Fibroblast of skin of right quadriceps (primary cell): ENCODE measurements around the gene PXT1.
A peak's percentile ranks its signal among the peaks of the same experiment; 100 is the strongest.
"Not testable (repeated sequence)": the region's sequence is repeated elsewhere in the genome, so short reads cannot be mapped to it uniquely, and the experiment has no call there.

Experiments used
- DNase-seq: peaks from one replicate; pipeline ENCODE4 v3.0.0-alpha.2; 2013

PXT1 gene

DNA sequence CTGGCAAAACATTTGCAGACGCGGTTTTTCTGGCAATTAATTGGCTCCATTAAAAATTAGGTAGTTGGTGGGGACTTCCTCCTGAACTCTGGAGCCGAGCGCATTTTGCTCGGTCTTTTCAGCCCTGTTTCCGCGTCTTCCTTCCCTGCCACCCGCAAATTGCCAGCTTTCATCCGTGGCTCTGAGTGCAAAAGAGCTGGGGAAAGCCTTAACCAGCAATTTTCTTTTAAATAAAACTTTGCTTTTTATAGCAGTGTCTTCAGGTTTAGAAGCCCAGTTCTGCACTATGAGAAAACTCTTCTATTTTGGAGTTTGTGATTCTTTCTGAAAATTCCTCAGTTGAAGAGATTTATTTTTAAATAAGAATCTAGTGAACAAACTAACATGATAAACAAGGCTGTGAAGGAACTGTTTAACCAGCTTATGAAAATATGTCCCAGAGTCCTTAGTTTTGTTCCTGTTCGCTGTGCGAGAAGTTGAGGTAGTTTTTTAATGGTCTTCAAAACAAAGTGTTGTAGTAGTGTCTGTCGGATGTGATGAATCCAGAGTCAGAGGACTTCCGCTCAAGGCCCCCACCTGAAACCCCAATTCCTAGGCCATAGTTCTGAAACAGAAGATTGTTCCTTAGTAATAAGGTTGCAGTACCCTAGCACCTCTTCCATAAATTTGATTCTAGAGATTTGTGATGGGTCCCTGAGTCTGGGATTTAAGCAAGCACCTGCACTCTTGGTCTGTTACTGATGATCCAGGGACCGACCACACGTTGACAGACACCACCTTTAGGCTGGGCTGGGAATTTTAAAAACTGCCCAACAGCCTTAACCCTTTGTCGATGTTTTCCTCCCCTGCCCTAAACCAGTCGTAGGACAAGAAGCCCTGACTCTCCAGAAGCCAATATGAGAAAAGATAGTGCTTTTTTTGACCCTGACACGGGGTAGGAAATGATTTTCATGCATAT, 1.1 kb upstream of the PXT1 start:
- no peak for DNase-seq

GRCh38 chr6:36442103-36442670, 467 bp downstream of the PXT1 start:
- no peak for DNase-seq

DNA sequence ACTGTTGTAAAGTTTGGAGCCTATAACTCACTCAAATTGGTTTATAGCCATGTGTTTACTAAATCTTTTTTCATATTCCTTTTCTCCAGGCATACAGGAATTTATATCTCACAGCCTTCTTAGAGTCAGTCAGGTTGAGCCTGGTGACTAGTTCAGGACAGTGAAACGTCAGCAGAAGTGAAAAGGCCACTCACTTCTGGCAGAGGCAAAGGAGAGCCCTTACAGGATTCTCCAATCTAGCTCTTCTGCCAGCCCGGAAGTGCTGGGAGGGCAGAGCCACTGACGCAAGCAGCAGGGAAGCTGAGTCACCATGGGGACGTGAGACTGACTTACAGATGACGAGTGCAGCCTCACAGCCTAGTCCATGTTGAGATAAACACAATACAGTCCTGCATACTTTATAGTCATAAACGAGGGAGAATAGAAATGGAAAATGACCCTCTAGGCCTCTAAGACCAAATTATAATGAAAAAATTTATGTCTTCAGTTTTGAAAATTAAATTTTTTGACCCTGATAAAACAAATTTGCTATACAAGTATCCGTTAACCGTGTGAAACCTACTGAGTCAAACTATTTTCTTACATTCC, 1.3 kb downstream of the PXT1 start:
- DNase-seq: peak; percentile 98

- DNase-seq: peak; percentile 83
These were observed 6.2 kb downstream of the PXT1 start for GRCh38 chr6:36436466-36436865.

DNA sequence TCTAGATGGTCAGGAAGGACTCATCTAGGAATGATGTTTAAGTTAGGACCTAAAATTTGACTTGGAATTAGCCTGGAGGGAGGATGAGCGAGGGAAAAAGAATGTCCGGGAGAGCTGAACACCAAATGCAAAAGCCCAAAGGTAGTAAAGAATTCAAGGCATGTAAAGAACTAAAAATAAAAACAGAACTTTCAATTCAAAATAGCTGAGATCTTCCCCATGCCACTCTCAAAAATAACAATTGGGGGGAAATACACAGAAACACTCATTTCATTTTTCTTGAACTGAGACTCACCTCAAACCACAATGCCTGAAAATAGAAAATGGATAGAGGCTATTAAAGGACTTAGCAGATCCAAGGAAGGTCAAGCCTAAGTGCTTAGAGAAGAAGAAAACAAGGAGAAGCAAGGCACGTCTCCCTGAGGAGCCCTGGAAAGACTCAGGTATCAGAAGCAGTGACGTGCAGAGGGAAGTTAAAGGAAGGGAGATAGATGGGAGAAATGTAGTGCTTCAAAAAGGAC, 10.4 kb downstream of the PXT1 start:
- DNase-seq: peak; percentile 81

GRCh38 chr6:36431197-36431596, 11.5 kb downstream of the PXT1 start:
- no peak for DNase-seq

GRCh38 chr6:36430351-36430750, 12.3 kb downstream of the PXT1 start:
- DNase-seq: peak; percentile 15

- no peak for DNase-seq
These were observed 13.7 kb downstream of the PXT1 start for GRCh38 chr6:36428911-36429310.

DNA sequence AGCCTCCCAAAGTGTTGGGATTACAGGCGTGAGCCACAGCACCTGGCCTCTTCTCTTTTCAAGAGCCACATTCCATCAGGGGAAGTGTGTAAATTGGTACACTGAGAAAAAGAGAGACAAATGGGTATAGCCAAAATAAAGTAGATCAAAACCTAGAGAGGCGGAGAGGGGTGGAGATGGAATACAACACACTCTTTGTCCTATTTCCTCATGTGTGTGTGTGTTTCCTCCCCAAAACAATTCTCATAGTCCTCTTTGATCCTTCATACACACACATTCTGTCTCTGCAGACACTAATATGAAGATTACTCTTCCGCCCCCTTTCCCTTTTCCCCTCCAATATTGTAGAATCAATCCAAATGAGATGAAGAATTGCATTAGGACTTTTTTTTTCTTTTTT, 16.0 kb downstream of the PXT1 start:
- DNase-seq: no peak

GRCh38 chr6:36423101-36423824, 19.4 kb downstream of the PXT1 start:
- DNase-seq: peak; percentile 98

GRCh38 chr6:36422714-36423100, 19.9 kb downstream of the PXT1 start:
- DNase-seq: no peak

DNA sequence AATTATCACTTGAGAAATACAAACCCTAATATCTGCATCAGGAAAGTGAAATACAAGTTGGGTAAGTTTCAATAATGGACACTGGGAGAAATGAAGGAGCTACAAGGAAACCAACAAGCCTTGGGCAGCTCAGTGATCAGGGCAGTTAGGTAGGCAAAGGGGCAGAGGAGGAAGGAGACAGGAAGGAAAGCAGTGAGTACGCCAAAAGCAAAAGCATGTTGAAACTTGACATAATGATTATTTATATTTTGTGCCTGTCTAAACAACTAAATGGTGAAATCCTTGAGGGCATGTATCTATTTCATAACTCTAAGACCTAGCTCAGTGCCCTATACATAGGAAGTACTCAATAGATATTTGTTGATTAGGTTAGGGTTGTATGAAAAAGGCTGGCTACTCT, 23.3 kb downstream of the PXT1 start:
- no peak for DNase-seq

DNA sequence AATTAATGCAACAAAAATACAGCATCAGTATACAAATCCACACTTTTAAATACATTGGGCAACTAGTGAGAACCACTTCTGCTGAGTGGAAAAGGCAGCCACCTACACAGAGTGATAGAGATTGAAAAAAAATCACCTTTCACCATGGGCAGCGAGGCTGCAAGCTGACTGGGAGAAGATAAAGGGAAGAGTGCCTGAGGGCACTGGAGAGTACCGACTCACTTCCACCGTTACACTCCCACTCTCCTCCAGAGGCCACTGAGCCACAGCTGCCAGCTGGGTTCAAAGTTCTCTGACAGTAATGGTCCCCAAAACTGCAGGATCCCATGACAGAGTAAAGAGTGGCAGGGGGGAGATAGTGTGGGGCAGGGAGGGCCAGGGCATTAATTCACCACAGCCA, 24.1 kb downstream of the PXT1 start:
- DNase-seq: no peak

DNA sequence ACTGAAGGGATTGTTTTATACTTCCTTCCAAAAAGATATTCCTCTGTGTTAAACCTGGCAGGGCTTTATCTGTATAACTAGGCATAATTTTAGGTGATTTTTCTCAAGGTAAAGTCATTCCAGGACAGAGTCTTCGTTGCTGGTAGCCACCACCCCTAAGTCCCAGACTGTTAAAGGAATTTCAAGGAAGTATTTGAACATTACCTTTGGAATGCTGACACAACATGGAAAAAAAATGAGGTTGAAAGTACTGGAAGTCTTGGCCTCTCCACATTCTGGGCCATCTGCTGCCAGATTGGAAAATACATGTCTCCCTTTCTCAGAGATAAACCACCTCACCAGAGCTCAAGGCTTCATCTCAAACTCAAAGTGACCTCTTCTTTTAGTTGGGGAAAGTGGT, 28.2 kb downstream of the PXT1 start:
- peak; percentile 30 for DNase-seq

DNA sequence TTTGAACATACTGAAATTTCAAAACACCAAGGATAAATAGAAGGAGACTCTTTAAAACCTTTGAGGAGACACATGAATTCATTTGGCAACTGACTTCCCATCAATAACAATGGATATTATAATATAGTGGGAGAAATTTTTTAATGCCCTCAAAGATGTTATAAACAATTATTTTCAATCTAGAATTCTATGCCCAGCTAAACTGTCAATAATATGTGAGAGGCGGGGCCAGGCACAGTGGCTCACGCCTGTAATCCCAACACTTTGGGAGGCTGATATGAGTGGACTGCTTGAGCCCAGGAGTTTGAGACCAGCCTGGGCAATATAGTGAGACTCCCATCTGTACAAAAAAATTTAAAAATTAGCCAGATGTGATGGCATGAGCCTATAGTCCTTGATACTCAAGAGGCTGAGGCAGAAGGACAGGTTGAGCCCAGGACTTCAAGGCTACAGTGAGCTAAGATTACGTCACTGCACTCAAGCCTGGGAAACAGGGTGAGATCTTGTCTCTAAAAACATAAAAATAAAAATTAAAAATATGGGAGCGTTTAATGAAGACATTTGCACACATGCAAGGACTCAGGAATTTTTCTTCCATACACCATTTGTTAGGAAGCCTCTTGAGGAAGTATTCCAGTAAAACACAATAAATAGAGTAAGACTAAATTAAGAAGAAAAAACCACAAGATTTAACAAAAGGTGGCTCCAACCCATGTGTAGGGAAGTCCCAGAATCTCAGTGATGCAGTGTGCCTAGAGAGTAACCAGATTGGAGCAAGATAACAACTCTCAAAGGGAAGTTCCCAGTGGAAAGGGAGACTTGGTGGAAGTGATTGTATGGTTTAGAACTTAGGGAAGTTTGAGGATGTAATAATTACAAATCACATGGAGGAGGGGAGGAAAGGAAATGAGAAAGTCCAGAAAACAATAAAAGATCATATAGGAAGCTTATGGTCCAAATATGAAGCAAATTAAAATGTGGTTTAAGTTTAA, 28.9 kb downstream of the PXT1 start:
- no peak for DNase-seq

GRCh38 chr6:36409718-36410117, 32.9 kb downstream of the PXT1 start:
- DNase-seq: not testable (repeated sequence)

DNA sequence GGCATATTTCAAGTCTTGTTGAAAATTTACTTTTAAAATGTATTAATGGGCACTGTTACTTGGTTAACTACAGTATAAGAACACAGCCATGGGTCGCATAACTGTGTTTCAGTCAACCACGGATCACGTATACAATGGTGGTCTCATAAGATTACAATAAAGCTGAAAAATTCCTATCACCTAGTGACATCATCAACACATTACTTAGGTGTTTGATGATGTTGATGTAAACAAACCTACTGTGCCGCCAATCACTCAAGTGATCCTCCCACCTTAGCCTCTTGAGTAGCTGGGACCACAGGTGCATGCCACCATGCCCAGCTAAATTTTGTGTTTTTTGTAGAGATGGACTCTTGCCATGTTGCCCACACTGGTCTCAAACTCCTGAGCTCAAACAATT, 38.5 kb downstream of the PXT1 start:
- DNase-seq: no peak

GRCh38 chr6:36402481-36402880, 40.2 kb downstream of the PXT1 start:
- DNase-seq: no peak

GRCh38 chr6:36399970-36400369, 42.7 kb downstream of the PXT1 start:
- no peak for DNase-seq

- DNase-seq: no peak
These were observed 50.0 kb downstream of the PXT1 start for GRCh38 chr6:36392621-36393020.

GRCh38 chr6:36389353-36389752, 53.3 kb downstream of the PXT1 start:
- DNase-seq: no peak
